Measurements from ENCODE around the gene TMIGD2.

DNA sequence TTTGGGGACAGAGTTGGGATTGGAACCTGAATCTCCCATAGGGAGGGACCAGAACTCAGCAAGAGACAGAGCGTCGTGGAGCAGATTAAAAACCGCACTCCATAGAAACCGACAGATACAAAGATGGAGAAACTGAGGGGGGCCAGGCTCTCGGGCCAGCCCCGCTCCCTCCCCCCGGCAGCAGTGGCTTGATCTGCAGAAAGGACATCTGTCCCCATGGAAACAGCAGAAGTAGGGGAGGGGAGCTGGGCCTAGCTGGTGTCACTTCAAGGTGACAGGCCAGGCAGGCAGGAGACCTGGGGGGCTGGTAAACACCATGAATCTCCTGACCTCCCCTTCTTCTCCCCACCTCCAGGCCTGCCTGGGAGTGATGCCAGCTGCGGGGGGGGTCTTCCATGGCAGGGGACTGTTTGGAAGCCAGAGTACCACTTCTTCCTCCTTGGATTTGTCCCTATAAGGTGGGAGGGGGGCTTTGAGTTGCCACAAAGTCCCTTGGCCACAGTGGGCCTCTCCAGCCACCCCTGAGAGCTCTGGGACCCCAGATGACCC is 10.9 kb downstream of the TMIGD2 start:
- no peak for TF ChIP-seq POLR2A (IDR thresholded peaks at IDR 0.05; ENCODE audit: low read length)
- TF ChIP-seq GATA1 (IDR thresholded peaks at IDR 0.05; ENCODE audit: low read depth, low read length): no peak

All from erythroblast (primary cell).